K562 (cell line): ENCODE results near the gene LCTL. TPM values are rescaled to one million over a fixed set of nuclear protein-coding genes. Genes with fewer than 3 reads are reported as not detected.
A peak's percentile ranks its signal among the peaks of the same experiment; 100 is the strongest.

Experiments
- ARID2 ChIP-seq: fragments of 450-650 bp; IDR thresholded peaks from 2 replicates; pipeline ENCODE4 v1.6.1; 2017; ENCODE audit warnings: antibody characterized with exemption, mild to moderate bottlenecking
- BDP1 ChIP-seq: IDR thresholded peaks from 3 replicates; pipeline ENCODE4 v1.6.1; 2011; ENCODE audit not compliant: insufficient read length, insufficient read depth
- CBX1 ChIP-seq: sonication (generic); IDR thresholded peaks from 2 replicates; pipeline ENCODE4 v1.6.1; 2016; ENCODE audit warnings: antibody characterized with exemption, low read depth, mild to moderate bottlenecking
- EZH2 ChIP-seq: IDR thresholded peaks from 2 replicates; pipeline ENCODE4 v1.6.1; 2012; ENCODE audit warnings: low read depth, mild to moderate bottlenecking, inconsistent platforms, low read length, borderline replicate concordance
- FOXP4 ChIP-seq: sonication (generic); formaldehyde crosslinking; IDR thresholded peaks from 2 replicates; pipeline ENCODE4 v1.8.0; 2022; ENCODE audit warnings: mild to moderate bottlenecking, missing genetic modification reagents, borderline replicate concordance
- FUS ChIP-seq: fragments of 200-400 bp; formaldehyde crosslinking; optimal IDR thresholded peaks from 2 replicates; pipeline ENCODE3; 2017; ENCODE audit warnings: low read depth, low read length
- GATAD2B ChIP-seq: fragments of 450-650 bp; IDR thresholded peaks from 2 replicates; pipeline ENCODE4 v1.6.1; 2017; ENCODE audit warnings: mild to moderate bottlenecking, borderline replicate concordance
- HMGXB4 ChIP-seq: sonication (generic); formaldehyde crosslinking; IDR thresholded peaks from 2 replicates; pipeline ENCODE4 v1.8.1; 2023; ENCODE audit warnings: mild to moderate bottlenecking, missing genetic modification reagents
- HNRNPLL ChIP-seq: fragments of 200-400 bp; formaldehyde crosslinking; IDR thresholded peaks from 2 replicates; pipeline ENCODE4 v1.6.1; 2017; ENCODE audit warnings: low read length, low read depth, mild to moderate bottlenecking; ENCODE audit not compliant: poor library complexity, severe bottlenecking
- KLF10 ChIP-seq: fragments of 250-450 bp; sonication (Bioruptor Pico); IDR thresholded peaks from 2 replicates; pipeline ENCODE4 v1.6.1; 2021; ENCODE audit warnings: matching md5 sums
- MECOM ChIP-seq: fragments of 250-450 bp; sonication (Bioruptor Pico); IDR thresholded peaks from 2 replicates; pipeline ENCODE4 v1.8.0; 2022; ENCODE audit warnings: inconsistent platforms
- MEF2A ChIP-seq: IDR thresholded peaks from 2 replicates; pipeline ENCODE4 v1.6.1; 2011; ENCODE audit warnings: low read depth, mild to moderate bottlenecking, low read length, moderate library complexity; ENCODE audit not compliant: control insufficient read depth
- OTX1 ChIP-seq: fragments of 450-650 bp; formaldehyde crosslinking; IDR thresholded peaks from 2 replicates; pipeline ENCODE4 v1.4.0; 2022; ENCODE audit warnings: mild to moderate bottlenecking
- POLR2G ChIP-seq: fragments of 200-400 bp; formaldehyde crosslinking; IDR thresholded peaks from 2 replicates; pipeline ENCODE4 v1.6.1; 2017; ENCODE audit warnings: low read depth, mild to moderate bottlenecking, antibody characterized with exemption, low read length, moderate library complexity
- PYGO2 ChIP-seq: fragments of 450-650 bp; IDR thresholded peaks from 2 replicates; pipeline ENCODE4 v1.6.1; 2016; ENCODE audit warnings: mild to moderate bottlenecking, missing genetic modification characterization, moderate library complexity, missing compliant biosample characterization
- RB1 ChIP-seq: fragments of 450-650 bp; IDR thresholded peaks from 2 replicates; pipeline ENCODE4 v1.6.1; 2017; ENCODE audit warnings: low read depth, mild to moderate bottlenecking
- SMAD2 ChIP-seq: fragments of 150-350 bp; IDR thresholded peaks from 2 replicates; pipeline ENCODE4 v1.6.1; 2014; ENCODE audit warnings: low read depth, mild to moderate bottlenecking, low read length
- SRSF1 ChIP-seq: fragments of 200-400 bp; formaldehyde crosslinking; IDR thresholded peaks from 2 replicates; pipeline ENCODE4 v1.6.1; 2017; ENCODE audit warnings: mild to moderate bottlenecking, low read depth, low read length, moderate library complexity
- SUPT5H ChIP-seq: fragments of 450-650 bp; IDR thresholded peaks from 2 replicates; pipeline ENCODE4 v1.6.1; 2016
- TFAP4 ChIP-seq: sonication (generic); formaldehyde crosslinking; IDR thresholded peaks from 2 replicates; pipeline ENCODE4 v1.8.0; 2022; ENCODE audit warnings: missing genetic modification reagents, mild to moderate bottlenecking, moderate library complexity, borderline replicate concordance
- ZNF134 ChIP-seq: fragments of 250-450 bp; sonication (Bioruptor Pico); conservative IDR thresholded peaks from 2 replicates; pipeline ENCODE4 v1.4.0; 2020
- ZNF41 ChIP-seq: fragments of 250-450 bp; sonication (Bioruptor Pico); conservative IDR thresholded peaks from 2 replicates; pipeline ENCODE4 v1.4.0; 2020; ENCODE audit warnings: mild to moderate bottlenecking
- ZNF696 ChIP-seq: fragments of 250-450 bp; sonication (Bioruptor Pico); conservative IDR thresholded peaks from 2 replicates; pipeline ENCODE4 v1.4.0; 2020; ENCODE audit warnings: mild to moderate bottlenecking, moderate library complexity
- polyA plus RNA-seq, 8 experiments: library from polyadenylated mRNA; depleted of rRNA in 4 of 8; stranded (reverse) in 5 of 8; unstranded in 3 of 8; fragments of >200 nt; fragmentation: Nextera tagmentation in 2 of 8; fragmentation: Illumina TruSeq in 1 of 8; extraction: Ambion mirVana in 2 of 8; extraction: Trizol in 1 of 8; gene quantifications; 2 replicates each; pipeline versions ENCODE4 v1.2.1 to v1.2.3, GENCODE V29; 2011 to 2014; ENCODE audit warnings: inconsistent platforms in 1 of 8, missing spikeins in 1 of 8
- total RNA-seq, 7 experiments: library from RNA; depleted of rRNA in 6 of 7; stranded (reverse); fragments of >200 nt in 6 of 7; fragmentation: Illumina TruSeq in 2 of 7; extraction: Trizol in 2 of 7; gene quantifications; 2 replicates each; pipeline versions ENCODE4 v1.2.1 to v1.2.3, GENCODE V29; 2011 to 2021; ENCODE audit warnings: low replicate concordance in 1 of 7
- TF ChIP-seq, protein P1 (sequence below): fragments of 450-650 bp; formaldehyde crosslinking; IDR thresholded peaks from 2 replicates; pipeline ENCODE4 v1.4.0; 2022; ENCODE audit warnings: mild to moderate bottlenecking, moderate library complexity

LCTL gene
- total and polyA plus RNA-seq, 9 of the 15 experiments (the other 6 are each of a cell fraction or from before 2014, with no cell fraction given): 0.08 to 0.31 (median 0.17) TPM; not detected in 6

GRCh38 chr15:66504563-66505429, 61.0 kb downstream of the LCTL start, which contains the start of the genes RPL4 and ZWILCH (continued):
- TF ChIP-seq GATAD2B: no peak
- no peak for TF ChIP-seq FOXP4 (CRISPR knock-in tag)
- TF ChIP-seq EZH2: no peak
- no peak; the same call in 1 of the 2 replicates for TF ChIP-seq OTX1 (CRISPR knock-in tag)
- no peak for TF ChIP-seq HNRNPLL
- TF ChIP-seq ZNF134 (CRISPR knock-in tag): no peak
- TF ChIP-seq TFAP4: peak; percentile 60; the same call in 1 of the 2 replicates
- no peak for TF ChIP-seq FUS
- peak; percentile 45; the same call in 1 of the 2 replicates for TF ChIP-seq HMGXB4 (CRISPR knock-in tag)
- 0 out of 2 replicates have a peak, but pooled peaks have one; percentile 32 for TF ChIP-seq ARID2
- TF ChIP-seq MECOM (CRISPR knock-in tag): no peak
- no peak for TF ChIP-seq ZNF696 (CRISPR knock-in tag)
- TF ChIP-seq CBX1: peak; percentile 73; the same call in 1 of the 2 replicates
- TF ChIP-seq POLR2G: peak; percentile 87
- TF ChIP-seq KLF10 (CRISPR knock-in tag): no peak
- TF ChIP-seq PYGO2 (tag): no peak
- no peak for TF ChIP-seq SMAD2
- TF ChIP-seq ZNF41: no peak
- no peak for TF ChIP-seq MEF2A
- TF ChIP-seq SRSF1: no peak
- TF ChIP-seq, protein P1, sequence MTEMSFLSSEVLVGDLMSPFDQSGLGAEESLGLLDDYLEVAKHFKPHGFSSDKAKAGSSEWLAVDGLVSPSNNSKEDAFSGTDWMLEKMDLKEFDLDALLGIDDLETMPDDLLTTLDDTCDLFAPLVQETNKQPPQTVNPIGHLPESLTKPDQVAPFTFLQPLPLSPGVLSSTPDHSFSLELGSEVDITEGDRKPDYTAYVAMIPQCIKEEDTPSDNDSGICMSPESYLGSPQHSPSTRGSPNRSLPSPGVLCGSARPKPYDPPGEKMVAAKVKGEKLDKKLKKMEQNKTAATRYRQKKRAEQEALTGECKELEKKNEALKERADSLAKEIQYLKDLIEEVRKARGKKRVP: no peak
- no peak for TF ChIP-seq BDP1
- TF ChIP-seq SUPT5H: peak; percentile 99
- TF ChIP-seq RB1: peak; percentile 80
